ENCODE measurements around the gene PLA2G4A.

- TF ChIP-seq EP300 (IDR thresholded peaks at IDR 0.05; ENCODE audit: low read depth): no peak
- no peak for TF ChIP-seq POLR2AphosphoS5 (IDR thresholded peaks at IDR 0.05)
Observed at GRCh38 chr1:186802388-186802787, 26.4 kb upstream of the PLA2G4A start.

All from transverse colon (tissue), 3 donors.